ENCODE data around the gene CMTM3.
"Not testable (repeated sequence)": the region's sequence is repeated elsewhere in the genome, so short reads cannot be mapped to it uniquely, and the experiment has no call there.

CMTM3 gene

DNA sequence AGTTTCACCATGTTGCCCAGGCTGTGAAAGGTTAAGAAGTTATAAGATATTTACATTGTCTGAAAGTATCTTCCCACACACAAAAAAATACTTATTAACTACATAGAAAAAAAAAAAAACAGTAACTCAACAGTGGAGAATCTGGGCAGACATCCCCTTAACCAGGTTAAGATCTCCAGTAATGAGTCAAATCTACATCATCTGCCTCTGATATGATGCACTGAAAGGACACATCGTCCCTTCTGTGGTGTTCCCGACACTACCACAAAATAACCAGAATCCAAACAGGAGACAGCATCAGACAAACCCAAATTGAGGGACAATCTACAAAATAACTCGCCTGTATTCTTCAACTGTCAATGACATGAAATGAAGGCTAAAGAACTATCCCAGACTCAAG is 52.0 kb downstream of the CMTM3 start:
- Histone ChIP-seq H3K27ac (no peak overlapping the region), H3K9me3 (ENCODE audit: severe bottlenecking) (no peaks in the 10 kb centered on the region), H3K36me3 (no peaks in the 10 kb centered on the region), H3K27me3 (ENCODE audit: insufficient read depth, low read depth, severe bottlenecking) (no peaks in the 10 kb centered on the region), H3K4me3 (ENCODE audit: low read depth, low read length) (no peak overlapping the region)
- TF ChIP-seq, protein P1, sequence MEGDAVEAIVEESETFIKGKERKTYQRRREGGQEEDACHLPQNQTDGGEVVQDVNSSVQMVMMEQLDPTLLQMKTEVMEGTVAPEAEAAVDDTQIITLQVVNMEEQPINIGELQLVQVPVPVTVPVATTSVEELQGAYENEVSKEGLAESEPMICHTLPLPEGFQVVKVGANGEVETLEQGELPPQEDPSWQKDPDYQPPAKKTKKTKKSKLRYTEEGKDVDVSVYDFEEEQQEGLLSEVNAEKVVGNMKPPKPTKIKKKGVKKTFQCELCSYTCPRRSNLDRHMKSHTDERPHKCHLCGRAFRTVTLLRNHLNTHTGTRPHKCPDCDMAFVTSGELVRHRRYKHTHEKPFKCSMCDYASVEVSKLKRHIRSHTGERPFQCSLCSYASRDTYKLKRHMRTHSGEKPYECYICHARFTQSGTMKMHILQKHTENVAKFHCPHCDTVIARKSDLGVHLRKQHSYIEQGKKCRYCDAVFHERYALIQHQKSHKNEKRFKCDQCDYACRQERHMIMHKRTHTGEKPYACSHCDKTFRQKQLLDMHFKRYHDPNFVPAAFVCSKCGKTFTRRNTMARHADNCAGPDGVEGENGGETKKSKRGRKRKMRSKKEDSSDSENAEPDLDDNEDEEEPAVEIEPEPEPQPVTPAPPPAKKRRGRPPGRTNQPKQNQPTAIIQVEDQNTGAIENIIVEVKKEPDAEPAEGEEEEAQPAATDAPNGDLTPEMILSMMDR (IDR thresholded peaks at IDR 0.05; ENCODE audit: low read depth, low read length) = no peak
- DNase-seq = no peak

DNA sequence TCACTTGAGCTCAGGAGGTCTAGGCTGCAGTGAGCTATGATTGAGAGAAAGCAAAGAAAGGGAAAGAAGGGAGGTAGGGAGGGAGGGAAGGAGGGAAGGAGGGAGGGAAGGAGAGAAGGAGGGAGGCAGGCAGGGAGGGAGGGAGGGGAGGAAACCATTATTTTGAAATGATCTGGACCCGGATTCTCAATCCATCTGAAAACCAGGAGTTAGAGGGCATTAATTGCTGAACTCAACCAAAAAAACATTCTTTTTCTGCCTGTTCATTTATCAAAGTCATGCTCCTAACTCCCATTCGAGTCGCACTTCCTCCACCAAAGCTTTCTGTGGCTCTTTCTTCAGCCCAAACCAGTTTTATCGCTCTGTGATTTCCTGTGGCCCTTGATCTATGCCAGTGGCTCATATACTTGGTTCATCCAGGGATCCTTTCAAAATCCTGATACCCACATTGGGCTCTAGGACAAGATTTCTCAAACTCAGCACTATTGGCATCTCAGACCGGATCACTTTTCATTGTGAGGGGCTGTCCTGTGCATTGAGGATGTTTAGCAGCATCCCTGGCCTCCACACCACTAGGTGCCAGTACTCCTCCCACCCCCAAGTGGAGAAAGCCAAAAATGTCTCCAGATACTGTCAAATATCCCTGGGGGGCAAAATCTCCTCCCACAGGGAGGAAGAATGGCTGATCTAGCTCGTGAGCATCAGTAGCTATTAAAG is 53.8 kb downstream of the CMTM3 start:
- H3K9me3 ChIP-seq (ENCODE audit: severe bottlenecking) = no peaks in the 10 kb centered on the region
- no peaks in the 10 kb centered on the region for H3K27me3 ChIP-seq (ENCODE audit: insufficient read depth, low read depth, severe bottlenecking)
- DNase-seq = no peak
- TF ChIP-seq, protein P1 (IDR thresholded peaks at IDR 0.05; ENCODE audit: low read depth, low read length) = no peak
- H3K36me3 ChIP-seq = no peaks in the 10 kb centered on the region
- no peak overlapping the region for H3K4me3 ChIP-seq (ENCODE audit: low read depth, low read length)
- H3K27ac ChIP-seq = no peak overlapping the region

DNA sequence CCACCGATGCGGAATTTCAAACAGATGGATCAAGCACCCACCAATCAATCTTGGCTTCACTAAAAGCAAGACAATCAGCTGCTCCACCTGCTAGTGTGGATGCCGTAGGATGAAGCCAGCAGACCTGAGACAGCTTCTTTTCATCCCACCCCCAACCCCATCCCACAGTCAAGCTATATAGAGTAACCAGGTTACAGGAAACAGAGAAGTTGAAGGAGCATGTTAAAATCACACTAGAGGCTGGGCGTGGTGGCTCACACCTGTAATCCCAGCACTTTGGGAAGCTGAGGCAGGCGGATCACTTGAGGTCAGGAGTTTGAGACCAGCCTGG is 54.3 kb downstream of the CMTM3 start:
- no peak overlapping the region for H3K4me3 ChIP-seq (ENCODE audit: low read depth, low read length)
- TF ChIP-seq, protein P1 (IDR thresholded peaks at IDR 0.05; ENCODE audit: low read depth, low read length) = no peak
- DNase-seq = no peak
- H3K9me3 ChIP-seq (ENCODE audit: severe bottlenecking) = no peaks in the 10 kb centered on the region
- no peak overlapping the region for H3K27ac ChIP-seq
- no peaks in the 10 kb centered on the region for H3K27me3 ChIP-seq (ENCODE audit: insufficient read depth, low read depth, severe bottlenecking)
- H3K36me3 ChIP-seq = no peaks in the 10 kb centered on the region

DNA sequence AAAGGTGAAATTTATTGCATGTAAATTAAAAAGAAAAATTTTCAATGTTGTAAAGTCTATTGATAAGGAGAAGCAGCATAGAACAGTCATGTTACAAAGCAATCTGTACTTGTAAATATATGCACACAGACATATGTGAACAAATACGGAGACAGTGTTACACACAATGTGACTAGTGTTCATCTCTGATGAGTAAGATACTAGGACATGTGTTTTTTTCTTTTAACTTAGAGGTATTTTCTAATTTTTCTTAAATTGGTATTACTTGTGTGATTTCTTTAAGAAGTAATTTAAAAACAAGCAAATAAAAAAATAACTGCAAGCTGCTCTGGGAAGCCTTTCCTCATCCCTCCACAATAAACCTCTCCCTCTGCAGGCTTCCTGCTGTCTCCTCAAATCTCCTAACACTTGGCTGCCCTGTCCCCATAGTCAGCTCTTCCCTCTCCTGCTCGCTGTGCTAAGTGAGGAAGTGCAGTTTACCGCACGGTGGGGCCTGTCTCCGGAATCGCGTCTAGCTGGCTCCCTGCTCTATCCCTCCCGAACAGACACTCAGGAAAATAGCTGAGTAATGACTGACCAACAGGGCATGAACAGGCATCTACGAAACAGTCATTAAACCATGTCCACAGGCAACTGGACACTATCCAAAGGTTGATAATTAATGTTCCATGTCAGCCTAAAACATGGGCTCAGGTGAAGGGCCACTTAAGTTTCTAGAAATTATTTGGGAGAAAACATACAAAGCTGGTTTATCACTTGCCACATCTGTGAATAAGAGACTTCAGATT is 56.1 kb downstream of the CMTM3 start:
- no peaks in the 10 kb centered on the region for H3K27me3 ChIP-seq (ENCODE audit: insufficient read depth, low read depth, severe bottlenecking)
- DNase-seq = peak; percentile 73
- H3K9me3 ChIP-seq (ENCODE audit: severe bottlenecking) = no peaks in the 10 kb centered on the region
- H3K27ac ChIP-seq = peak overlapping the region; percentile 2; the same call in 1 of the 2 replicates
- no peaks in the 10 kb centered on the region for H3K36me3 ChIP-seq
- TF ChIP-seq, protein P1 (IDR thresholded peaks at IDR 0.05; ENCODE audit: low read depth, low read length) = peak; percentile 49
- H3K4me3 ChIP-seq (ENCODE audit: low read depth, low read length) = no peak overlapping the region

DNA sequence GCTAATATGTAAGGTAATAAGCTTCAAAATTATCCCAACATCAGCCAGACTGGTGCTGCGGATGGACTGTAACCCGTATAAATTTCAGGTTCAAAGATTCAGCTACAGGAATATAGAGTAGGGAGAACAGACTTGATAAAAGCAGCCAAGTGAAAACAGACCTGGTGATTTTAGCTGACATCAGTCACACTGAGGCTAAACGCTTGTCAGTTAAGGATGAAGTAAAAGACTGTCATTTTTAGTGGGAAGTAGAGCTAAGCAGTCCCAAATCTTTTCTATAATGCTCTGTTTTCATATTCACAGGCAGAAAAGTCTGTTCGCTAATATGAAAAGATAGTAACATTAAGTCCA is 56.7 kb downstream of the CMTM3 start:
- no peak for DNase-seq
- Histone ChIP-seq H3K4me3 (ENCODE audit: low read depth, low read length) (no peak overlapping the region), H3K27ac (0 out of 2 replicates have a peak overlapping the region, but pooled peaks have one; percentile 2), H3K27me3 (ENCODE audit: insufficient read depth, low read depth, severe bottlenecking) (no peaks in the 10 kb centered on the region), H3K9me3 (ENCODE audit: severe bottlenecking) (no peaks in the 10 kb centered on the region), H3K36me3 (no peaks in the 10 kb centered on the region)
- TF ChIP-seq, protein P1 (IDR thresholded peaks at IDR 0.05; ENCODE audit: low read depth, low read length) = no peak

DNA sequence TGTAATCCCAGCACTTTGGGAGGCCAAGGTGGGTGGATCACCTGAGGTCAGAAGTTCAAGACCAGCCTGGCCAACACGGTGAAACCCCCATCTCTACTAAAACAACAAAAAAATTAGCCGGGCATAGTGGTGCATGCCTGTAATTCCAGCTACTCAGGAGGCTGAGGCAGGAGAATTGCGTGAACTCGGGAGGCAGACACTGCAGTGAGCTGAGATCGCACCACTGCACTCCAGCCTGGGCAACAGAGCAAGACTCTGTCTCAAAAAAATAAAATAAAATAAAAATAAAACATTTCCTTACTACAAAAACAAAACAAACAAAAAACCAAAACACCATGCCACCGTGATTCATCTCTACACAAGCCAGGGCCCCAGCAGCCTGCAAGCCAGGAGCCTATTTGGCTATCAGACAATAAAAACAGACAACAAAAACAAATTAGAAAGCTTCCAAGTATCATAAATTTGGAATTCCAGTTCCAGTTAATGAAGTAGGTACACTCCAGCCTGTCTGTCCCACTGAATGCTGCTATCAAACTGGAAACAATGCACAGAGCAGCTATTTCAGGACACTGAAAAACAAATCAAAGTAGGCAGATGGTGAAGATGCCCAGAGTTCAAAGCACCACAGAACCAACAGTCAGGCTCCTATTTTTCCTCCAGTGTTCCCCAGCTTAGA is 57.3 kb downstream of the CMTM3 start:
- not testable (repeated sequence) for H3K9me3 ChIP-seq (ENCODE audit: severe bottlenecking); DNase-seq; H3K4me3 ChIP-seq (ENCODE audit: low read depth, low read length); H3K36me3 ChIP-seq; H3K27ac ChIP-seq; H3K27me3 ChIP-seq (ENCODE audit: insufficient read depth, low read depth, severe bottlenecking)
